Fibroblast of skin of right quadriceps (primary cell): ENCODE results near the gene PSTPIP1.
A peak's percentile ranks its signal among the peaks of the same experiment; 100 is the strongest.

Source experiments
- DNase-seq: peaks from one replicate; pipeline ENCODE4 v3.0.0-alpha.2; 2013

The PSTPIP1 gene

GRCh38 chr15:77046704-77047412 is 51.9 kb downstream of the PSTPIP1 start:
- no peak for DNase-seq

DNA sequence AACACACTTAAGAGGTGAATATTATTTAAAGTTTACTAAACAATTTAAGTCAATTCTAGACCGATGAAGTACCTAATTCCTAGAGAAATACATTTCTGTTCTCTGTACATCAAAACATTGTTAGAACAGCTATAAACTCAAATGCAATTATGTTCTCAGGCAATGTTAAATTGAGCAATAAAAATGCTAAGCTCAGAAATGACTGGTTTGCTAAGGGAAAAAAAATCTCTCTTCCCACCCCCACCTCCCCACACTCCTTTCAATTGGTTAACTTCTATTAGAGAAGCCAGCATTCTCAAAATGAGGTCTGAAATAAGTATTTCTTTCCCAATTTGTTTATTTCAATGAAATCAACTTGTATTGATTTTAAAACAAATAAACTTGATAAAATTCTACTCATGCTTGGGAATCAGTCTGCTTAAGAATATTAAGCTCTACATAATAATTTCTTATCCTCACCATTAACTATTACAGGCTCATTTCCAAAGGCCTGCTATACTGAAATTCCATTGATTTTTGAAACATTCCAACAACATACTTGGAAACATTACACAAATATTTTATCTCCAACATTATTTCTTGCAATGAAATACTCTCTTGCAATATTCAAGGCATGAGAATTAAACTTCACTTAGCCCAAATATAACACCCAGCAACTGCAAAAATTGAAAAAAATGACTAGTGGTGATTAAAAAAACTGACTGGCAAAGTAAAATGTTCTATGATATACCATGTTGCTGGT is 53.4 kb downstream of the PSTPIP1 start:
- DNase-seq: peak; percentile 58

GRCh38 chr15:77052556-77052955 is 57.6 kb downstream of the PSTPIP1 start:
- DNase-seq: no peak

DNA sequence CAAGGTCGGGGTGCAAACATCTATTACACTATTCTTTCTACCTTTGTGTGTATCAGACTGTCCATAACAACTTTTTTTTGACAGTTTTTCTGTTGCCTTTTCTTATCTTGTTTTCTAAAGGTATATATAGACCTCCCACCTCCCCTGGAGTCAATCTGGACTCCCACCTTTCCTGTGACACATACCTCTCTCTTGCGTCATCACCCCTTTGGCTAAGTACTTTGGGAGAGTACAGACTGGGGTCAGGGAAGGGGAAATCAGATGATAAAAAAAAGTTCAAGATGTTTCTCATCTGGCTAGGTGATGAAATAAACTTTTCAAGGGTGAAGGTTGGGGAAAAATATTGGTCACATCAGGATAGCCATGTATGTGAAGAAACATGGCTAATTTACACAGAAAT is 58.8 kb downstream of the PSTPIP1 start:
- no peak for DNase-seq

GRCh38 chr15:77057072-77057471 is 62.1 kb downstream of the PSTPIP1 start:
- no peak for DNase-seq

DNA sequence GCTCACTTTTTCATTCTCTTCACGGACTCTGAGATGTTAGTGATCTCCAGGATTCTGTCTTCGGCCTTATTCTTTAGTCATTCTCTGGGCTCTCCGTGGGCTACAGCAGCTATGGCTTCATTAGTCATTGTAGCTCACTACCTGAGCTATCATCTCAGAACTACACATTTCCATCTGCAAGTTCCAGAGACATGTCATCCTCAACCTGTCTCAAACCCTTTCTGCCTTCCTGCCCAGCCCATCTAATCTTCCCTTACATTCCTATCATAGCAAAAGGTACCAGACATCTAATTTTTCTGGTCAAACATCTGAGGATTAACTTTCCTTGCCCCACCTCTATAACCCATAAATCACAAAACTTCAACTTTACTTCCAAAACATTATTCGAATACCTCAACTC is 62.8 kb downstream of the PSTPIP1 start:
- peak; percentile 33 for DNase-seq

DNA sequence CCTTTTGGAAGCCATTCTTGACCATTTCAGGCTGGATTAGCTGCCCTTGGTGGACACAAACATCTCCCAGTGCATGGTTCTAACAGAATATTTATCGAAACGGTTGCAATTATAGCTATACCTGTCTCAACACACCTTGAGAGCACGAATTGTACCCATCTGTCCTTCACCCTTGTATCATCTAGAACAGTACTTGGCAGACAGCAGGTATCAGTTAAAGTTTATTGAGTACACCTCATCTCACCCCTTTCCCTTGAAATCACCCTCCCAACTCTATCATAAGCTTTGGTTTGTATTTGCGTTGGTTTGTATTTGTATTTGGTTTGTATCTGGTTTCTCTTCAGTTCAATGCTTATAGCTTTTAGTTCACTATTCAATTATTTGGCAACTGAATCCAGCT is 63.5 kb downstream of the PSTPIP1 start:
- DNase-seq: no peak

GRCh38 chr15:77059786-77060361 is 64.9 kb downstream of the PSTPIP1 start:
- peak; percentile 38 for DNase-seq

GRCh38 chr15:77060546-77060945 is 65.6 kb downstream of the PSTPIP1 start:
- DNase-seq: peak; percentile 46

GRCh38 chr15:77063249-77063648 is 68.3 kb downstream of the PSTPIP1 start:
- DNase-seq: no peak

DNA sequence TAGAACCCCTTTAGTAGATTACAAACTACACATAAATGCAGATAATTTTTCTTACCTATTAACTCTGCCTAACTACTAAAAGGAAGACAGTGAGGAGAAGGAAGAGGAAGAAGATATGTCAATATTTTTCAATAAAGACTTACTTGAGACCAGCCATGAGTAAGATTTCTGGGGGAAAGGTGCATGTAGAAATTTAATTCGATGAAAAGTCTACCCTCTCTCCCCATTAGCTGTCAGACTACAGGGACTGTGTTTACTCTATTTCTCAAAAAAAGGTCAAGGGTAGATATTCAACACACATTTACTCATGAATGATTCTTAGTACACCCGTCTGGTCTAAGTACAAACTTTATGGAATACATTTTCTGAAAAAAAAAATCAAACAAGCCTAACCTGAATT is 69.1 kb downstream of the PSTPIP1 start:
- DNase-seq: no peak

- no peak for DNase-seq
Observed at GRCh38 chr15:77064539-77065308, 69.8 kb downstream of the PSTPIP1 start.

DNA sequence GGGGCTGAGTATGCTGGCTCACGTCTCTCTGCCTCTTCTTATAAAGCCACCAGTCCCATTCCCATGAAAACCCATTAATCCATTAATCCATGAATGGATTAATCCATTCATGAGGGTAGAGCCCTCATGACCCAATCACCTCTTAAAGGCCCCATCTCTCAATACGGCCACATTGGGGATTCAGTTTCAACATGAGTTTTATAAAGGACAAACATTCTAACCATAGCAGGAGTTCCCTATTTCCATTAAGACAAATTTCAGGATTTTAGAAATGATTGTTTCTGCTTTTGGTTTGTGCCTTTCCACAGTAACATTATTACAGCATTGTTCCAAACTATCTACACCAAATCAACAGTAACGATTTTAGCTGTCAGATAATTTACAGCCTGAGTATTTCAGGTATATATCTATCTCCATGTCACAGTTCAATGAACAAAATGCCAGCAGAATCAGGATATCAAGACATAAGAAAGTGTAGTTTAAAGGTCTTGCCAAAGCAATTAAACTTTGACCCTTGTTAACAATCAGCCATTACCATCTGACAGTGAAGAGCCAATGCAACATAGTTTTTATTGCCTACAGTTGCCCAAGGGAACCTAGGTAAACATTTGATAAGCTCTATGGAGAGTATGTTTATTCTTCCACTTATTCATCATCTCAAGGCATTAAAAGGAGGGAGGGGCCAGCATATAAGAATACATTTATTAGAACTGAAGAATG is 72.2 kb downstream of the PSTPIP1 start:
- peak; percentile 47 for DNase-seq

DNA sequence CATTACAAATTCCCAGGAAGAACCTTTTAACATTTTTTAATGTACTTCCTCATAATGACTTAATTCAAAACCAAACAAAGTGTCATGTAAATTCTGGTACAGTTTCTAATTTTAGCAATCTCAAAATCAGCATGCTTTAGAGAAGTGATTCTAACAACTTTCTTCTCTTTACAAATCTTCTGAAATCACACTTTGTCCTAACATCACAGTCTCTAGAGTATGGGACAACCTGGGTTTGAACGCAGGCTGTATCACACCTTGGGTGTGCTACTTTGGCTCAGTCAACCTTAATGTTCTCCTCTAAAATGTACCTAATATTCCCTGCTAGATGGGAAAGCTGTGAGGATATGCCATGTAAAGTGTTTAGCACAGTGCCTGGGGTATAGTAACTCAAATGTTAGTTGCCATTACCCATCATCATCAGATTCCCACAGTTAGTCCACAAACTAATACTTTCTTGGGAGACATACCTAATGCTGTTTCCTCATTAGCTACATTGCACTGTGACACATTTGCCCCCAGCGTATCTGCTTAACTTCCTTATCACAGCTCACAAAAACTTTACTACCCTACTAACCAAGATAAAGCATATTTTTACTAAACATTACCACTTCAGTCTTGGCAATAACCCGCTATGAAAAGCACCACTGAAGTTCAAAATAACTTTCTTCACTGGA is 72.9 kb downstream of the PSTPIP1 start:
- DNase-seq: no peak

GRCh38 chr15:77068633-77069032 is 73.7 kb downstream of the PSTPIP1 start:
- no peak for DNase-seq

DNA sequence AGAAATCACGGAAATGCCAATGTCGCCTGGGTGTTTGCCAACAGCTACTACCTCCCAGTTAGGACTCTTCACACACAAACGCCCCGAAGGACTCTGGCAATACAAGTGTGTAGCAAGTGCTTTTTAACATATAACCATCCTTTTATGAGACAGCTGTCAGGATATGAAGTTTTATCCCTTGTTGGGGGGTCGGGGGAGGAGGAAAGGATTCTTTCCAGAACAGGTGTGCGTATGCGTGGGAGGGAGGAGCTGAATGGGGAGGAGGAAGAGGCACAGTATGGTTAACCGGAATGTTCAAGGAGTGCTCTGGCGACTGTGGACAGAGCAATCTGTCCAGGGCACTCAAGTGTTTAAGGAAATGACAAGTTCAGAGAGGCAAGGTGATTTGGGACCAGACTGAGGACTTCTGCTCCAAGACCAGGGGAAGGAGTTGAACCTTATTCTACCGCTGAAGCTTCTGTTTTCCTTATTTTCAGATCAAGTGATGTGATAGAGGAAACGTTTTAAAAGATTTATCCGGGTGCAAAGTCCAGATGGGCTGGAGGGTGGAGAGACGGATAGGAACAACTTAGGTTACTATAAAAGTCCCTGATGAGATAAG is 74.7 kb downstream of the PSTPIP1 start:
- DNase-seq: no peak

DNA sequence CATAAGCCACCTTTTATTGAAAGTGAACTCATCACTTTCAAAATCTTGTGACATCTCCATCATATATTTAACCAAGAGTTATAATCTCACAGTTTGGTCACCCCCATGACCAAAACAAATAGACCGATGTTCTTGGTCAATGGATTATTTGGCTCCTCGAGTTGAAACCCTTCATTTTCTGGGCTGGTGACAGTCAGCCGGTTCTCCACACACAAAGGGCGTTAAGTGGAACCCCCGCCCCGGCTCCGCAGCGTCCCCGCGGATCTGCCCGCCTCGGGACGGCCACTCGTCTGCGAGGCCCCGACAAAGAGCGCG is 75.2 kb downstream of the PSTPIP1 start:
- DNase-seq: no peak

- DNase-seq: peak; percentile 92
Observed at GRCh38 chr15:77070495-77071304, 75.8 kb downstream of the PSTPIP1 start, which contains the start of gene TSPAN3. TSS of gene TSPAN3 (minus strand) at chr15:77071109. CDS start at chr15:77070954, 155 bp downstream.

DNA sequence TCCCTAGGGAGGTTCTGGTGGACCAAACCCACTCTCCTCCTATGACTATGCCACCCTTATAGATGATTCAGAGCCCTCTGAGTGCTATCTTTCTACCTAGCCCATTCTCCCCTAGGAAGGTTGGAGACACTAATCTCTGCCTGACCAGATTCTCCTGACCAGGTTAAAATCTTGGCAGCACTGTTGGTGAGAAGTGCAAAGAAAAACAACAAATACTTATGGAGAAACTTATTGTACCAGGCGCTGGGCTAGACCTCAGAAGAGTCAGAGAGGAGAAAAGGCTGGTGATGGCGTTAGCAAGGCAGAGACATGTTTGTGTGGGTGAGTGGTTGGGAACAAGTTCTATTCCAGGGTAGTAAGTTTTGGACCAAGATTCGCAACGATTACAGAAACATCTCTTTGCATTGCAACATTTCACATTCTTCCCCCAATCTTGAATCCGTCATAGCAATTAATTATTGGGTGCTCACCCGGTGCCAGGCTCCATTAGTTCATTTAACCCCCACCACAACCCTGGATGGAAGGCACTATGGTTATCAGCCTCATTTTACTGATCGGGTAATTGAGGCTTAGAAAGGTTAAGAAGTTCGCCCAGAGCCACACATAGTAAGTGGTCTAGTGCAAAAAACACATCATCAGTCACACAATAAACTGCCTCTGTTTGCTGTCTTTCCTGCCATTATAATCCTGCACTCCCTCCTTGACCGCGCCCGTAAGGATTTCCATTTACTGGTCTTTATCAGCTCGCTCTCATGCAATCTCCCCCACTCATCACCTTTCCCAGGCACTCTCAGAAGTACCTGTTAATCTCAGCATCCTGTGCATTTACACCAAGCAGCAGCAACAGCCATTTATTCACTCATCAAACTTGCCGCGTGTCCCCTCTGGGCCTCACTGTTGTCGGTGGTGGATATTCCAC is 76.6 kb downstream of the PSTPIP1 start:
- no peak for DNase-seq

- DNase-seq: no peak
Observed at GRCh38 chr15:77074350-77074749, 79.4 kb downstream of the PSTPIP1 start.
